Left ventricle myocardium inferior (tissue), 1 donor: Measurements from ENCODE around the gene ARRDC1. TPM values are rescaled to one million over a fixed set of nuclear protein-coding genes. Genes with fewer than 3 reads are reported as not detected.

Source experiments
- DNase-seq: peaks from one replicate; pipeline ENCODE4 v3.0.0-alpha.2; 2020
- H3K27ac ChIP-seq: fragments of 200-600 bp; replicated peaks from 2 replicates; pipeline ENCODE4 v1.8.0; 2021
- H3K27me3 ChIP-seq: fragments of 200-600 bp; 2 replicates; pipeline ENCODE4 v1.8.0; 2021; ENCODE audit warnings: low read depth
- H3K36me3 ChIP-seq: fragments of 200-600 bp; 2 replicates; pipeline ENCODE4 v1.8.0; 2021
- H3K4me1 ChIP-seq: fragments of 200-600 bp; 2 replicates; pipeline ENCODE4 v1.8.0; 2021
- H3K4me3 ChIP-seq: fragments of 200-600 bp; 2 replicates; pipeline ENCODE4 v1.8.0; 2021; ENCODE audit warnings: mild to moderate bottlenecking, moderate library complexity
- H3K9me3 ChIP-seq: fragments of 200-600 bp; replicated peaks from 2 replicates; pipeline ENCODE4 v1.8.0; 2021
- intact Hi-C: fragments of 100-400 bp; cut with micrococcal nuclease; formaldehyde crosslinking; loops from one replicate; pipeline ENCODE4 v1.11.0; 2022
- total RNA-seq: library from RNA; stranded (reverse); fragmentation: NEBNext Ultra II Directional; extraction: Animal tissue kit (Norgen Biotek cat#: 25700); gene quantifications from one replicate; pipeline ENCODE4 v1.2.1, GENCODE V29; 2021
- TF ChIP-seq, protein P1 (sequence below): fragments of 200-600 bp; IDR thresholded peaks from 2 replicates; pipeline ENCODE4 v1.8.0; 2021; ENCODE audit warnings: antibody characterized with exemption, mild to moderate bottlenecking, borderline replicate concordance
- donor health status: DM: no; HTN: yes; CAD: no; lungs with severe emphysema.

ARRDC1 gene
- total RNA-seq, 1 donor from 2014 or later = 16.2 TPM

DNA sequence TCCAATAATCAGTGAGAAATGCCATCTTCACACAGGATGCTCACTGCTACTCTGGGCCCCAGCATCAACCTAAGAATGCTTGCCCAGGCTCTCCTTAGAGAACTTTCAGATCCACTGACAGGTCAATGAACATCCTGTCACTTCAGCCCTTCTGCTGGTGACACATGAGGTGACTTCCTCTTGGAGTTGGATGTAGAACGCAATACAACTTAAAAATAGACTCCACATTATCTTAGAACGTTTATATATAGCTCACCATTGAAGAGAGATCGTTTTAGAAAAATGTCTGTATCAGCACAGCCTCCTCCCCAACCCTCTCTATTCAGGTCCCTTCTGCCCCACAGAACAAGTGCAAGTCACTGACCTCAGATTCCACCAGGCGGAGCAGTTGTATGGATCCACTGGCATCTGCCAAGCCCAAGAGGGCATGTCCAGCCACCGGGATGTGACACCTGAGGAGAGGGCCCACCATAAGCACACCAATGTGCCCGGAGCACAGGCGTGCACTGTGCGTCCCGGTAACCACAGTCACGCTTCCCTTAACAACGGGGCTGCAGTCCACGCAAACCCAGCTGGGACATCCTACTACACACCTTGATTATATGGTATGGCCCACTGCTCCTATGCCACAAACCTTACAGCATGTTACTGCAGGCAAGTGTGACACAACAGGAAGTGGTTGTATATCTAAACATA, 29.6 kb upstream of the ARRDC1 start:
- Histone ChIP-seq H3K36me3 (peaks cover 37% of the 10 kb centered on the region), H3K27ac (peak overlapping the region; percentile 95), H3K27me3 (no peaks in the 10 kb centered on the region), H3K4me3 (peak overlapping the region; percentile 98), H3K4me1 (peaks cover 64% of the 10 kb centered on the region), H3K9me3 (no peaks in the 10 kb centered on the region)
- peak; percentile 32 for DNase-seq
- intact Hi-C loops = no loop called here
- TF ChIP-seq, protein P1, sequence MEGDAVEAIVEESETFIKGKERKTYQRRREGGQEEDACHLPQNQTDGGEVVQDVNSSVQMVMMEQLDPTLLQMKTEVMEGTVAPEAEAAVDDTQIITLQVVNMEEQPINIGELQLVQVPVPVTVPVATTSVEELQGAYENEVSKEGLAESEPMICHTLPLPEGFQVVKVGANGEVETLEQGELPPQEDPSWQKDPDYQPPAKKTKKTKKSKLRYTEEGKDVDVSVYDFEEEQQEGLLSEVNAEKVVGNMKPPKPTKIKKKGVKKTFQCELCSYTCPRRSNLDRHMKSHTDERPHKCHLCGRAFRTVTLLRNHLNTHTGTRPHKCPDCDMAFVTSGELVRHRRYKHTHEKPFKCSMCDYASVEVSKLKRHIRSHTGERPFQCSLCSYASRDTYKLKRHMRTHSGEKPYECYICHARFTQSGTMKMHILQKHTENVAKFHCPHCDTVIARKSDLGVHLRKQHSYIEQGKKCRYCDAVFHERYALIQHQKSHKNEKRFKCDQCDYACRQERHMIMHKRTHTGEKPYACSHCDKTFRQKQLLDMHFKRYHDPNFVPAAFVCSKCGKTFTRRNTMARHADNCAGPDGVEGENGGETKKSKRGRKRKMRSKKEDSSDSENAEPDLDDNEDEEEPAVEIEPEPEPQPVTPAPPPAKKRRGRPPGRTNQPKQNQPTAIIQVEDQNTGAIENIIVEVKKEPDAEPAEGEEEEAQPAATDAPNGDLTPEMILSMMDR = peak; percentile 45

DNA sequence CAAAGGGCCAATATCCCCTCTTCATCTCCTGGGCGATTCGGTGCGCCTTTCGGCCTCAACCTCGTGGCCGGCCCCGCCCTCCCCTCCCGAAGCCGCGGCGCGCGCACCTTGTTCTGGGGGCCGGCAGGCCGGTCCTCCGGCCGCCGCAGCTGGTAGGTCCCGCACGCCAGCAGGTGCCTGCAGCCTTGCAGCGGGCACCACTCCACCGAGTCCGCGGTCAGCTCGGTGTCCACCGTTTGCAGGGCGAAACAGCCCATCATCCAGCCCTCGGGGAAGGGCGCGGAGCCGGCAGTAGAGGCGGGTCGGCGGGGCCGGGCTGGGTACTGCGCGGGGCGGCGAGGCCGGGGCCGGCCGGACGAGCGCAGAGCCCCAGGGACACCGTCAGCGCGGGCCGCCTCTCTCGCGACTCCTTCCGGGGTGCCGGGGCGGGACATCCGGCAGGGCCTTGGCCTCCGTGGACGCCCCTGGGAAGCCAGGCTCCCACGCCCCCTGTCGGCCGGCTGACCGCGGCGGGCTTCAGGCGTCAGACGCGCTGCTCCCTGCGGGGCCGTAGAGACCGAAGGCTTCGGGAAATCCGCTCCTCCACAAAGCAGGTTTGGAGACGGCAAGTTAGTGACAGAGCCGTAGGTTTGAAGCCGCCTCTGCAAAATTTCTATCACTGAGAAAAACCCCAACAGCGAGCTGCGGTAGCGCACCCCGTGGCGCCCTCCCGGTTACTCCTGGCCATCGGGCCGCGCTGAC, 26.8 kb upstream of the ARRDC1 start, which contains the start of gene DPH7:
DPH7 (minus strand) TSS at position 408 of the 741 bp plus-strand sequence; CDS start at position 260, 148 bp downstream.
- Histone ChIP-seq H3K9me3 (no peaks in the 10 kb centered on the region), H3K36me3 (peaks cover 32% of the 10 kb centered on the region), H3K4me3 (peak within 1 kb of the TSS; percentile 98), H3K27ac (peak within 1 kb of the TSS; percentile 95), H3K27me3 (no peaks in the 10 kb centered on the region), H3K4me1 (peaks cover 64% of the 10 kb centered on the region)
- intact Hi-C loops = no loop called here
- DNase-seq = peak; percentile 97
- TF ChIP-seq, protein P1 = peak; percentile 97

DNA sequence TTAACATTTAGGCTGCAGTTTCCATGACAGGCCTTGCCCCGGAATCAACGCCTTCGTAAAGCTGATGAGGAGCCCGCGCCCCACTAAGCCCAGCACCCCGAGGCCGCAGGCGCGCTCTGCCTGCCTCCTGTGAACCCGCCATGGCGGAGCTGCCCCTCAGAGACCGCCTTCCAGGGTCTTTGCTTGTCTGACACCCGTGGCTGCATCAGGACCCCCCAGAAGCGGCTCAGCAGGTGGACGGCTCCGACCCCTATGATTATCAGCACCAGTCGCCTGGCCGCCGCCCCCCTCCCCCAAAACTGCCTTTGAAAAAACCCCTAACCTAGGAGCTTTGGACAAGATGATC, 26.3 kb upstream of the ARRDC1 start:
- Histone ChIP-seq H3K36me3 (peaks cover 27% of the 10 kb centered on the region), H3K9me3 (no peaks in the 10 kb centered on the region), H3K4me3 (peak overlapping the region; percentile 98), H3K27ac (peak overlapping the region; percentile 95), H3K4me1 (peaks cover 59% of the 10 kb centered on the region), H3K27me3 (no peaks in the 10 kb centered on the region)
- DNase-seq = no peak
- intact Hi-C loops = no loop called here
- TF ChIP-seq, protein P1 = no peak

DNA sequence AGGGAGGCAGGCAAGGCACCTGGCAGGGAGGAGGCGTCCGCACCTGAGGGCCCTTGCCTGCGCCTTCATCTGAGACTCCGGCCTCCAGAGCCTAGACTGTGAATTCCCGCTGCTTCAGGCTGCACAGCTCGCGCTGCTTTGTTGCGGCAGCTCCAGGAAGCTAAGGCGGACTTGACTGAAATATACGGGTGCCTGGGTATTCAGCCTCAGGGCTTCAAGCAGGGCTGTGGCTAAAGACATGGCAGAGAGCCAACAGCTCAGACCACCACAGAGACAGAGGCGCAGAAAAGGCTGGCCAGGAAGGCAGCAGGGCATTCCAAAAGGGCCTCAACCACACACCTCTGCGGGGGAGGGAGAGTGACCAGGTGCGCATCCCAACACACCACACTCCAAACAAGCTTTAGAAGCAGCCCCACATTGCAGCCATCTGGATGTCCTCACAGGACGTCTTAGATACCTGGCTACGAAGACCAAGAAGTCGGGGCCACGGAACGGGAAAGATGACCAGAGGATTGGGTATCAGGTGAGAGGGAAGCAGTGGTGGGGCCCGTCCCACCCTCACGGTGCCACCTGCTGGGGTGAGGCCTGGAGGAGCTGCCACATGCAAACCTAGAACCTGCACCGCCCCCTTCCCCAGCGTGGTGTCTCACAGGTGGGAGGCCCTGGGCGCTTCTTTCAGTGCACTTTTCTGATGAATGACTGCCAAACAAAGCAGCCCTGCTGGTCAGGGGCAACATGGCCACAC, 25.1 kb upstream of the ARRDC1 start:
- no peak for DNase-seq
- Histone ChIP-seq H3K27ac (no peak overlapping the region), H3K4me3 (no peak overlapping the region), H3K4me1 (peaks cover 47% of the 10 kb centered on the region), H3K9me3 (no peaks in the 10 kb centered on the region), H3K36me3 (peaks cover 29% of the 10 kb centered on the region), H3K27me3 (no peaks in the 10 kb centered on the region)
- intact Hi-C loops = no loop called here
- TF ChIP-seq, protein P1 = no peak

DNA sequence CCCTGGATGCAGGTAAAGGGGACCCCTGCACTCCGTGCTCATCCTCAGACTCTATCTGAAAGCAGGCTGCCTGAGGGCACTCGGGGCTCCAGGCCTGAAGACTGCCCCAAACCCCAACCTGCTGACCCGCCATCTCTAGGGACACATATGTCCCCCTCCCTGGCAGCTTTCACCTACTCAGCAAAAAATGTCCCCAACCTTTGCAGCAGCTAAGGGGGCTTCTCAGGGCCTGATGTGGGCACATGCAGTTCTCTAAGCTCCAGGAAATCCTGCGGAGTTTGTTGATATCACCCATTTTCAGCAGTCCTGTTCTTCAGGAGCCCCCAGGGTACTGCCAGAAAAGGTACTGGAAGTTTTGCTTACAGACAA, 24.5 kb upstream of the ARRDC1 start:
- intact Hi-C loops = no loop called here
- Histone ChIP-seq H3K27me3 (no peaks in the 10 kb centered on the region), H3K36me3 (peaks cover 34% of the 10 kb centered on the region), H3K9me3 (no peaks in the 10 kb centered on the region), H3K4me3 (no peak overlapping the region), H3K27ac (no peak overlapping the region), H3K4me1 (peaks cover 42% of the 10 kb centered on the region)
- TF ChIP-seq, protein P1 = no peak
- DNase-seq = no peak
